Mucosa of rectum (tissue), 2 donors: ENCODE measurements around the gene GANAB.
"Not testable (repeated sequence)": the region's sequence is repeated elsewhere in the genome, so short reads cannot be mapped to it uniquely, and the experiment has no call there.

Source experiments
- H3K27ac ChIP-seq, 2 donors: one replicate each; pipeline ENCODE4 v1.7.0; 2013; ENCODE audit warnings: inconsistent platforms in 2 of 2, low read depth in 2 of 2, low read length in 2 of 2
- H3K27me3 ChIP-seq, 2 donors: one replicate each; pipeline ENCODE4 v1.7.0; 2013; ENCODE audit warnings: low read length in 2 of 2; ENCODE audit not compliant: control insufficient read depth in 2 of 2, insufficient read depth in 2 of 2
- H3K36me3 ChIP-seq, 2 donors: one replicate each; pipeline ENCODE4 v1.7.0; 2013; ENCODE audit warnings: low read length in 2 of 2; ENCODE audit not compliant: control insufficient read depth in 2 of 2, insufficient read depth in 2 of 2
- H3K4me1 ChIP-seq, 2 donors: one replicate each; pipeline ENCODE4 v1.7.0; 2013; ENCODE audit warnings: low read length in 2 of 2, mild to moderate bottlenecking in 1 of 2; ENCODE audit not compliant: control insufficient read depth in 2 of 2, insufficient read depth in 2 of 2
- H3K4me3 ChIP-seq, 2 donors: one replicate each; pipeline ENCODE4 v1.7.0; 2013; ENCODE audit warnings: low read length in 2 of 2
- H3K9ac ChIP-seq, 2 donors: one replicate each; pipeline ENCODE4 v1.7.0; 2013; ENCODE audit warnings: low read length in 2 of 2, low read depth in 1 of 2, mild to moderate bottlenecking in 1 of 2
- H3K9me3 ChIP-seq, 2 donors: one replicate each; pipeline ENCODE4 v1.7.0; 2013; ENCODE audit warnings: low read length in 2 of 2; ENCODE audit not compliant: control insufficient read depth in 2 of 2
- donor health status: healthy.
- donor health status: Normal muscosa, but diverticular disease.

The GANAB gene

GRCh38 chr11:62678770-62679696, 32.6 kb upstream of the GANAB start, which contains the start of gene UBXN1:
TSS of gene UBXN1 (minus strand) at chr11:62679073. CDS start at chr11:62678923, 150 bp downstream.
- Histone ChIP-seq H3K27ac (peak within 1 kb of the TSS; percentile 71 to 90), H3K9me3 (no peaks in the 10 kb centered on the region), H3K27me3 (no peaks in the 10 kb centered on the region), H3K4me1 (peaks cover 13 to 14% of the 10 kb centered on the region in 2 donors), H3K9ac (peak within 1 kb of the TSS; percentile 91), H3K36me3 (peaks cover 19 to 21% of the 10 kb centered on the region in 2 donors), H3K4me3 (peak within 1 kb of the TSS; percentile 83 to 93)

- Histone ChIP-seq H3K27ac (peak overlapping the region; percentile 71 to 90), H3K4me1 (peaks cover 13 to 14% of the 10 kb centered on the region in 2 donors), H3K4me3 (peak overlapping the region; percentile 83 to 93), H3K9me3 (no peaks in the 10 kb centered on the region), H3K9ac (peak overlapping the region; percentile 91), H3K27me3 (no peaks in the 10 kb centered on the region), H3K36me3 (peaks cover 19 to 23% of the 10 kb centered on the region in 2 donors)
These were observed 32.0 kb upstream of the GANAB start for GRCh38 chr11:62678433-62678769.

GRCh38 chr11:62677714-62678113, 31.3 kb upstream of the GANAB start:
- H3K9ac ChIP-seq, result peak overlapping the region in 1 of 2 donors; percentile 91
- H3K27me3 ChIP-seq, result no peaks in the 10 kb centered on the region
- H3K4me3 ChIP-seq, result peak overlapping the region; percentile 83 to 93
- H3K4me1 ChIP-seq, result peaks cover 17 to 18% of the 10 kb centered on the region in 2 donors
- no peaks in the 10 kb centered on the region for H3K9me3 ChIP-seq
- peaks cover 19 to 23% of the 10 kb centered on the region in 2 donors for H3K36me3 ChIP-seq
- H3K27ac ChIP-seq, result no peak overlapping the region

- Histone ChIP-seq H3K4me3 (no peak overlapping the region), H3K9me3 (no peaks in the 10 kb centered on the region), H3K27ac (no peak overlapping the region), H3K27me3 (no peaks in the 10 kb centered on the region), H3K4me1 (peaks cover 21 to 23% of the 10 kb centered on the region in 2 donors), H3K36me3 (peaks cover 19 to 23% of the 10 kb centered on the region in 2 donors), H3K9ac (peak overlapping the region in 1 of 2 donors; percentile 24)
These were observed 30.7 kb upstream of the GANAB start for GRCh38 chr11:62677156-62677555.

- Histone ChIP-seq H3K4me1 (peaks cover 21 to 24% of the 10 kb centered on the region in 2 donors), H3K9me3 (no peaks in the 10 kb centered on the region), H3K27me3 (no peaks in the 10 kb centered on the region), H3K9ac (no peak overlapping the region), H3K36me3 (peaks cover 19 to 23% of the 10 kb centered on the region in 2 donors), H3K4me3 (no peak overlapping the region), H3K27ac (no peak overlapping the region)
These were observed 30.3 kb upstream of the GANAB start for GRCh38 chr11:62676698-62677097.

GRCh38 chr11:62675415-62675814, 29.0 kb upstream of the GANAB start:
- peaks cover 19 to 23% of the 10 kb centered on the region in 2 donors for H3K36me3 ChIP-seq
- not testable (repeated sequence) for H3K27me3 ChIP-seq, H3K27ac ChIP-seq, H3K4me3 ChIP-seq, H3K9ac ChIP-seq, H3K9me3 ChIP-seq
- peaks cover 28 to 30% of the 10 kb centered on the region in 2 donors for H3K4me1 ChIP-seq

GRCh38 chr11:62673196-62673525, 26.7 kb upstream of the GANAB start:
- Histone ChIP-seq H3K27ac (peak overlapping the region; percentile 87 to 92), H3K9me3 (no peaks in the 10 kb centered on the region), H3K27me3 (no peaks in the 10 kb centered on the region), H3K4me1 (peaks cover 29 to 30% of the 10 kb centered on the region in 2 donors), H3K9ac (peak overlapping the region in 1 of 2 donors; percentile 95), H3K4me3 (no peak overlapping the region), H3K36me3 (peaks cover 19 to 23% of the 10 kb centered on the region in 2 donors)

GRCh38 chr11:62671608-62672389, 25.4 kb upstream of the GANAB start, which contains the start of the genes LBHD1 and UQCC3:
TSS of gene LBHD1 (minus strand) at chr11:62672267. CDS start at chr11:62670031, 2,236 bp downstream.
TSS of gene UQCC3 (plus strand) at chr11:62671673. CDS start at chr11:62671746, 73 bp downstream.
- Histone ChIP-seq H3K27ac (peak within 1 kb of the TSS; percentile 87 to 92), H3K4me1 (peaks cover 24 to 30% of the 10 kb centered on the region in 2 donors), H3K4me3 (peak within 1 kb of the TSS; percentile 94 to 98), H3K9me3 (no peaks in the 10 kb centered on the region), H3K27me3 (no peaks in the 10 kb centered on the region), H3K9ac (peak within 1 kb of the TSS; percentile 86 to 95), H3K36me3 (peaks cover 13 to 20% of the 10 kb centered on the region in 2 donors)

GRCh38 chr11:62671236-62671607, 24.8 kb upstream of the GANAB start:
- H3K36me3 ChIP-seq, result peaks cover 8 to 14% of the 10 kb centered on the region in 2 donors
- H3K9me3 ChIP-seq, result no peaks in the 10 kb centered on the region
- H3K9ac ChIP-seq, result peak overlapping the region; percentile 86 to 95
- peak overlapping the region; percentile 87 to 92 for H3K27ac ChIP-seq
- H3K4me3 ChIP-seq, result peak overlapping the region; percentile 94 to 98
- H3K27me3 ChIP-seq, result no peaks in the 10 kb centered on the region
- peaks cover 30 to 35% of the 10 kb centered on the region in 2 donors for H3K4me1 ChIP-seq
